Measurements from ENCODE around the gene CELSR1.

Gene CELSR1

DNA sequence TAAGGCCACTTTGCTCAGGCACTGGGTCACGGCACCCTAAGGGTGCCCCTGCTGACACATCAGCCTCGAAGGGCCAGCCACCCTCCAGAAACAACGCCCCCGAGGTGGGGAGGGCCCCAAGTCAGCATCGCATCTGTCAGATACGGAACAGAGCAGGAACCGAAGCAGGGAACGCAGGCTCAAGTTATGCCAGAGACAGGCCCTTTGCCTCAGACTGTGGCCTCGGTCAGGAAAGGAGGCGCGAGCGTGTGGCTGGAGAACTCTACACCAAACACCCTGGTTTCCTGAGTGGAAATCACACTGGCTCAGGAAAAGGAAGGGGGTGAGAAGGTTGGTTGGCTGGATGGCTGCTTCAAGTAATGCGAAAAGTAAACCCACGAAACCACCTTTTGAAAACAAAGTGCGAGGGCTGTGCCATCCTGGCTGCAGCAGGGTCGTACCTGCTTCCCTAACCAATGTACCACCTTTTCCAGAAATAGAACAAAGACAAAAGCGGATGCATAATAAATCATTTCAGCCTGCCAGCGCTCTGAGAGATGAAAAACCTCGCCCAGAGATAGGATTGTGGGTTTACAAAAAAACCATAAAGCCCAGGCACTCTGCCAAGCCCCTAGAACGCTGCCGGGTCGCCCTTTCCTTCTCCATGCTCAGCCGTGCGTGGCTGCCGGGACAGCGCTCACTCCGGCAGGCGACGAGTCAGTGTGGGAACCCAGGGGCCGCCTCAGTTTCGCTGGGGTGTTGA lies 163.3 kb downstream of the CELSR1 start:
- no peak for DNase-seq

DNA sequence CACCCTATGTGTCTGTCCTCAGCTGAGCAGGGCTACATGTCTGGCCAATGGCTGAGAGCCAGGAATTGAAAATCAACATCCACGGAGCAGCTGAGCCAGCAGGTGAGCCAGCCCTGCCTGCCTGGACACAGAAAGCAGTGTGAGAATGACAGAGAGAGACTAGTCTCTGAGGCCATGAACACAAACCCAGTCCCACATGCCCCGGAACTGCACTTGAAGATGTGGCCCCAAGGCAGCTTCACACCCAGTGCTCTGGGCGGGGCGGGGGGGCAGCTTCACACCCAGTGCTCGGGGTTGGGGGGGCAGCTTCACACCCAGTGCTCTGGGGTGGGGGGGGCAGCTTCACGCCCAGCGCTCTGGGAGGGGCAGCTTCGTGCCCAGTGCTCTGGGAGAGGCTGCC lies 164.3 kb downstream of the CELSR1 start:
- no peak for DNase-seq

DNA sequence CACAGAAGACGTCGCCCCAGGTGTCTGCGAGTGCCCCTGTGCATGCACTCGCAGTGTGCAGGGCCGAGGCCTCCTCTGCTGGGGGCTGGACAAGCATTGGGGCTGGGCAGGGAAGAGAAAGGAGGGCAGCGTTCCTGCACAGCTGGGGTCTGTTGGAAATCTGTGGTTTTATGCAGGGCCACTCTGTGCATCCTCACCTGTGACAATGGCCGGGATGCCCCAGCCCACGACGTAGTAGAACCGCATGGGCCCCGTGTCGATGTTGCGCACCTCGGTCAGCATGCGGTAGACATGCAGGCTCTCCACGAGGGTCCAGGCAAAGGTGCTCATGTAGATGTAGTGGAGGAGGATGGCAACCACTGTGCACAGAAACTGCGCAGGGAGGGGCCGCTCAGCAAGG lies 164.7 kb downstream of the CELSR1 start:
- no peak for DNase-seq

DNA sequence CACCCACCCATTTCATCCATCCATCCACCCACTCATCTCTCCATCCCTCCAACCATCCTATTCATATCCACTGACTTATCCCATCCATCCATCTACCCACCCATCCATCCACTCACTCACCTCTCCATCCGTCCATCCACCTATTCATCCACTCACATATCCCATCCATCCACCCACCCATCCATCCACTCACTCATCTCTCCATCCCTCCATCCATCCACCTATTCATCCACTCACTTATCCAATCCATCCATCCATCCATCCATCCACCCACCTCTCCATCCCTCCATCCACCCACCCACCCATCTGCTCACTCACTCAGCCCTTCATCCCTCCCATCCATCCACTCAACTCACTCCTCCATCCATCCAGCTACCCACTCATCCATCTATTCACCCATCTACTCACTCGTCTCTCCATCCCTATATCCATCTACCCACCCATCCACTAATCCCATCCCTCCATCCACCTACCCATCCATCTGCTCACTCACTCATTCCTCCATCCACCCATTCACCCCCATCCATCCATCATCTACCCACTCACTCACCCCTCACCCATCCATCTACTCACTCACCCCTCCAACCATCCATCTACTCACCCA lies 165.7 kb downstream of the CELSR1 start:
- DNase-seq, result no peak

DNA sequence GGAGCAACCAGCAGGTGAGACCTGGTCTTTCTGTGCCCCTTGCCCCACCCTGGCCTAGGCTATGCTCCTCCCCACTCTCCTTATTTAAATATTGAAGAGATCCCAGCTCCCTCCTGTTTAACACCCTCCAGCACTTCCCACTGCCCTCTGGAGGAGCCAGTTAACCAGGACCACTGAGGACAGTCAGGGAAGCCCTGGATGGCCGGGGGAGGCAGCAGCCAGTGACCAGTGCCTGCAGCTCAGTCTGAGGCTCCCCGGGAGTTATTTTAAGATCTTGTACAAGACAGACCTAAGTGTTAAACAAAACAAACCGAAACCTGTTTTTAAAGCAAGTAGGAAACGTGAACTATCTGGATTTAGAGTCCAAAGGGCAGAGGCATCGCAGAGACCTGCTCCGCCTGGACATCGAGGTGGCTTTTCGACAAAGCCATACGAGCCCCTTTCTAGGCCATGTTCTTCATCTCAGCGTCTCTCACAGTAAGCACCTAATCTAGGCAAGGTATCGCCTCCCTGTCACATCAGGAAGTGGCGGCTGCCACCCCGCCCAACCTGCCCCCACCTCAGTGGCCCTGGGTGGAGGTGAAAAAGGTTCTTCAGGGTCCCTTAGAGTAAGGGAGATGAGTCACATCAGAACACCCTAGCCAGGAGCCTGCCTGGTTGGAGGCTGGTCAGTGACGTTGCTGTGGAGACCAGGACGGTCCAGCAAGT lies 166.7 kb downstream of the CELSR1 start:
- DNase-seq, result no peak

DNA sequence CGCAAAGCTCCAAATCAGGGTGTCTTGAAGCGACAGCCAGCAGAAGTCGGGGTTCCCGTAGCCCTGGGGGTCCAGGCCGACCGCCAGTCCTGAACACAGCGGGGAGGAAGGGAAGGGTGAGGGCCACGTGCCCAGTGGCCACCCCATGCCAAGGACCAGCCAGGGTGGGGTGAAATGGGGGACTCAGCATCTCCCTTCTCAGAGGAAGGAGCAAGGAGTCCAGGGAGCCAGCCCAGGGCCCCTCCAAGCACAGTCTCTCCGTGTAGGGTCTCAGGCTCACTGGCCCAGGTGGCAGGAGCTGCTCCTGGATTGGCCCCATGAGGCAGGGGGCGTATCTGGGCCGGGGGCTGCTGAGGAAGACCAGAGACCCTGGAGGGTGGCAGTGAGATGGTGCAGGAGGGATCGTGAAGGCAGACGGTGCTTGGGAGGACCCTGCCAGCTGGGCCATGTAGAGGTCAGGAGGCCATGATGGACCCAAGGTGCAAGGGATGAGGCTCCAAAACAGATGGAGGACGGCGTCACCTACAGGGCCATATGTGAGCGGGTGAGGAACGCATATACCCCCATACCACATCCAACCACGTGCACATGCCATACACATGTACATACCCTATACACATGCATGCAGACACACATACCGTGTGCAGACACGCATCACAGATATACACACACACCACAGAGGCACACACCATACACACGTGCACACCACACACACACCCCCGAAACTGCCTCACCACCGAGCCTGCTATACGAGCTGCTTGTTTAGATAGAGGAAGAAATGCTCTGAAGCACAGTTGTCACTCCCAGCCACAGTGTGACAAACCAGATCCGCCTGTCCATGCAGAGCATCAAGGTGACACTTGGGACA lies 167.5 kb downstream of the CELSR1 start:
- no peak for DNase-seq

DNA sequence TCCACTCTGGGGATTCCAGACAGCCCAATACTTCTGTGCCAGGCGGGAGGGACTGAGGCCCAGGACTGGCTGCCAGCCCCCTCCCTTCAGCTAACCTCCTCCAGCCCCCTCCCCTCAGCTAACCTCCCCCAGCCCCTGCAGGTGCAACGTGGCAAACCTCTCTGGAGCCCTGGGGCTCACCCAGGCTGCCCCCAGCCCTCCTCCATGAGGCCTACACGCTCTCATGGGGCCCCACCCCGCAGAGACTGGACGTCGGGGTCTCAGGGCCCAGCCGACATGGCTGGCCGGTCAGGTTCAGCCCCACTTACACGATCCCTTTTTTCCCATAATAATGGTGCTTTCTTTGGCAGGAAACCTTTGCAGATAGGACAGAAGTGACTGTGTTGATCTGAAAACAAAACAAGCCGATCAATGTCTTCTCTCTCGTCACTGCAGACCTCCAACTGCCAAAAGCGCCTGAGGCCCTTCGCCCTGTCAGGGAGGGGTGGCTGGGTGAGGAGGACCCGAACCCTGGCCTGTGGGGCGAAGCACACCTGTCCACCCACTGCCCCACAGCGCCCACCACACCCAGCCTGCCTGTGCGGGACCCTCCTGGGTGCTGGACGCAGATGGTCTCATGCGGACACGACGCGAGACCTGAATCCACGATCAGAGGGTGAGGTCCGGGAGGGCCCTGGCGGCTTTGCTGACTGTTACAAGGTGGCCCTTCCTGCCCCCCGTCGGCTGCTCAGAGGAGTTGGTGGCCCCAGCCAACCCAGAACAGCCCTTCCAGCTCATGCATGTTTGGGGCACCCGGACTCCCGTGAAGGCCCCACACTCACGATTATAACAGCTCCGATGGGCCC lies 168.3 kb downstream of the CELSR1 start:
- no peak for DNase-seq

DNA sequence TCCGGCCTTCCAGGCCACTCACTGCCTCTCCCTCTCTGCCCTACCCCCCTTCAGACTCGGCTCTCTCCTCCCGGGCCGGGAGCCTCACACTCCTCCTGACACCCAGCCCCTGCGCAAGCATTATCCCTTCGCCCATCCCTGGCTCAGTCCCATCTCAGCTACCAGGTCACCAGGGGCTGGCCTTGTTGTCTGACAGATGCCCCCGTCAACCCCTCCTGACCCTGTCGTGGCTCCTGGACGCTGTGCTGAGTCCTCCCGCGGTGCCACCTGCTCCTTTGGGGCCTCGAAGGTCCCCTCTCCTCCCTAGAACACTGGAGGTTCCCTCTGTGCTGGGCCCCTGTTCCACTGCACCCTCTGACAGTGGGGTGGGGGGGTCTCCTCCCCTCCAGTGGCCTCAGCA lies 169.0 kb downstream of the CELSR1 start:
- no peak for DNase-seq

DNA sequence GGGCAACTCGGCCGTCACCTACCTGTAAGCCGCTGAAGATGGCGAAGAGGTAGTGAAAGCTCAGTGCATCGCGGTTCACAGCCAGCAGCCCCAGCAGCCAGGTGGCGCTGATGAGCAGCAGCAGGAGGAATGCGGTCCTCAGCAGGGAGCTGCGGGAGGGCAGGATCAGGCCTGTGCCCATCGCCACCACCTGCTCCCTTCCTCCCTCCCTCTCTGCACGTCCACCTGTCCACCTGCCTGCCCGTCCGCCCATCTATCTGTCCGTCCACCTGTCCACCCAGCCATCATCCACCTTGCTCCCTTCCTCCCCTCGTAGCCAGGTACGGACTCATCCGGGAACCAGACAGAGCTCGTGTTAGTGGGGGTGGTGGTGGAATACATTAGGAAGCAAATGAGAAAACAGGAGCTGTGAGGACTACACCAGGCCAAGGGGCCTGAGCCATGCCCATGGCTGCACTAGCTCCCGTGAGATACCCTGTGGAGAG lies 169.7 kb downstream of the CELSR1 start:
- no peak for DNase-seq

DNA sequence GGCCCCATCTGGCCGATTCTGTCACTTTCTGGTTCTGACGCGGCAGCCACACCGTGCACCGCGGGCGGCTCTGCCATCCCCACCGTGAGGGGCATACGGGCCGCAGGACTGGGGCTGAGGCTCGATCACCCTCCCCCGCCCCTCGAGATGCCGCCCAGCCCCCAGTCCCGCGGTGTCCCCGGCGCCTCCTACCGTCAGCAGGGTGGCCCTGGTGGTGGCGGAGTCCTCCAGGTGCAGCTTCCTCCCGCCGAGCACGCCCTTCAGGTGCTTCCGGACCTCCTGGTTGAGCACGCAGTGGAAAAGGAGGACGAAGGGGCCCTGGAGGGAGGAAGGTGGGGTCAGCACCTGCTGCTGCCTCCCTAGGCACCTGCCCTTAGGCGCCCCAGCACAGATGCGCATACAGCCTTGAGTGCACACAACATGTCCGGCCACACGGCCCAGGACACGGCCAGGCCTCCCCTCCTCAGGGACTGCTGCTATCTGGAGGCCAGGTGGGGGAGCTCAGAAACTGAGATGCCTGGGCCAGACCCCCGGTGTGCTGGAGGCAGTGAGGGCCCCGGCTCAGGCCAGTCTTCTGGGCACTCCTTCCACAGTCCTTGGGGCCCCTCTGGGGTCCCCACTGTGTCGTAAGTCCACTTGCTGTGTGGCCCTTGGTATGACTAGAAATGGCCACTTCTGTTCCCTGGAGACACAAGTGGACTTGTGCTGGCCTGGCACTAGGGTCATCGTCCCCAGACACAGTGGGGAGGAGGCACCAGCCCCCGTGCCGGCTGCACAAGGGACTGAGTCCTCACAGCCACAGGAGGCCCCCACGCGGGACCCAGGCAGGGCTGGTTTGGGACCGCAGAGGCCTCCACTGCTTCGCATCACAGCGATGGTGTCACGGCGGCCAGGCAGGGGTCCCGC lies 170.4 kb downstream of the CELSR1 start:
- DNase-seq, result no peak

DNA sequence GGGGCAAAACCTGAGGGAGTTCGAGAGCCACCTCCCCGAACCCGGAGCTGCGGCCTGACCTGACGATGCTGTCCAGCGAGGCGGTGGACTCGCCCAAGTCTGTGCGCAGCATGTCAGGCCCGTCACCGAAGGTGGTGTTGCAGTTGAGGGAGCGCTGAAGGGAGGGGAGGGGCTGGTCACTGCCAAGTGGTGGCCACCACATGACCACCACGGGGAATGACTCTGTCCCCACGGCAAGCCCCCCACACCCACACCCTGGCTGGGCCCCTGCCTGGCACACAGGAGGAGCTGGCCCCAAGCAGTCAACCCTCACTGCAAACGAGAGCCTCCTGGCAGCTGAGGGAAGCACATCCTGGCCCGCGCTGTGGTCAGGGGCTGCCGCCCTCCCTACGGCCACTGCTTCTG lies 171.1 kb downstream of the CELSR1 start:
- DNase-seq, result no peak

DNA sequence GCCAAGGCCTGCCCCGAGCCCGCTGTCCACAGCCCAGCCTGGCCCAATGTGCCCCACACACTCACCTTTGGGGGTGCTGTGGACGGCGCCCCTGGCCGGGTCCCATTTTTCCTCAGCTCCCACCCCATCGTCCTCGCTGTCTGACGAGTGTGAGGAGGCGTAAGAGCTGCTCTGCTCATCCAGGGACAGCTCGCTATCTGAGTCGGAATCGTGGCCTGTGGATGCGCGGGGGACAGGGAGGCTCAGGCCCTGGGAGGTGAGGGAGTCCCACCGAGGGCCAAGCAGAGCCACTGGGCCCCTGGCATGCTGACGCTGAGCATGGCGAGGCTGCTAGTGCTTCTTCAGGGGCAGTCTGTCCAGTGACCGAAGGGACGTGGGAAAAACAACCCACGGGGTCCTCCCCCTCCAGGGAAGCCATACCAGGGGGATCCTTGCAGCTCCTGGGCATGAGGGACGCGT lies 172.2 kb downstream of the CELSR1 start:
- no peak for DNase-seq

DNA sequence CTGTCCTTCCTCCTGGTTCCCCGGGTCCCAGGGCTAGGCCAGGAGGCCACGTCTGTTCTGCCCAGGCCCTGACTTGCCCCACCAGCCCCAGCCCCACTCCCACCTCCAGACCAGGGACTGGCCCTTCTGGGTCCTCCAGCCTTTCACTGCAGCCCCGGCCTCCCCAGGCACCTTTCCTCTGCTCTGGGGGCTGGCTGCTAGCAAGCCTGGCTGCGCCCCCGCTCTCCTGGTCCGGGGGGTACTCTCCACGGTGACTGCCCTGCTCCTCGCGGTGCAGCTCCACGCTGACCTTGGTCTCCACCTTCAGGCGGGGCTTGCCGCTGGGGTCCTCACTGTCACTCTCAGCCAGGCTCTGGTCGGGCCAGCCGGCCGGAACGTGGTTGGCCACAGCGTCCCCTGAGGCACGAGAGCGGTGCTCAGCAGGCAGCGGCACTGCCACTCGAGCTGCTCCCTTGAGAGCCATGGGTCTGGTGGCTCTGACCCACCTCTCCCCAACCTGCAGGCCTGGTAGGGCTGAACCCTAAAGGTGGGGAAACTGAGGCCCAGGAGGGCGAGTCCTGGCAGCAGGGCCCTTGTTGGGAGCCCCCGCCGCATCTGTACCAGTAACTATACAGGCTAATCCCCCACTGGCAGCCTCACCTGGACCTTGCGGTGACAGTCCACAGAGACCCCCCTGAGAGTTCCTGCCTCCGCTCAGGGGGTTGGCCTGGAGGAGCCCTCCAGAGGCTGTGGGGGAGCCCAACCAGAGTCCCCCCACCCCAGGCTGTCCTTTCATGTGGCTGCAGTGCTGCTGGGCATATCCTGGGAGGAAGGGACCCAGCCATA lies 172.9 kb downstream of the CELSR1 start:
- DNase-seq, result no peak

DNA sequence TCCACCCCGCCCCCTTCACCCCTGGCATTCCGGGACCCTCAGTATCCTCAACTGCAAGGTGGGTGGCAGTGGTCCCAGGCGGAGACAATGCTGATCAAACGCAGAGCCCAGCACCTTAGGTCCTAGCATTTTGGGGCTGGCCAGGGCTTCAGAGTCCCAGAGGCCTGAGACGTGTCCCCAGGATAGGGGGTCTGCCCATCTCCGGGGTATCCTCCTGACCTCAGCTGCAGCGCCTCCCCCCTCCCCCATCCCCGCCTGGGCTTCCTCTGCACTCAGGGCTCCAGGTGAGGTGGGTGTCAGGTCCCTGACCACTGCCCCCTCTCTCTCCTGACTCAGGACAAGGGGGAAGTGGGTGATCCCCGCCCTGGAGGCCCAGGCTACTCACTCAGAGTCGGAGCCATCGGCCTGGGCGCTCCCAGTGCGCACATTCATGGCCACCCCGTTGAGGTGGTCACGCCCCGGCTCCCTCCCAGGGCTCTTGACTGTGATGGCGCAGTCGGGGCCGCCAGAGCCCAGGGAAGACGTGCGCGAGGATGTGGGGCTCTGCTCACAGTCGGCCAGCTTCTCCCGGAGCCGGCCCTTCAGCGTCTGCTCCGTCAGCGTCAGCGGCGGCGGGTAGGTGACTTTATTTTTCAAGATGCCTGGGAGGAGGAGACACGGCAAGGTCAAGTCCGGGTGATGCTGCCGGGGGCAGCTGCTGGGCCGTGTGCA lies 173.7 kb downstream of the CELSR1 start:
- DNase-seq, result no peak

DNA sequence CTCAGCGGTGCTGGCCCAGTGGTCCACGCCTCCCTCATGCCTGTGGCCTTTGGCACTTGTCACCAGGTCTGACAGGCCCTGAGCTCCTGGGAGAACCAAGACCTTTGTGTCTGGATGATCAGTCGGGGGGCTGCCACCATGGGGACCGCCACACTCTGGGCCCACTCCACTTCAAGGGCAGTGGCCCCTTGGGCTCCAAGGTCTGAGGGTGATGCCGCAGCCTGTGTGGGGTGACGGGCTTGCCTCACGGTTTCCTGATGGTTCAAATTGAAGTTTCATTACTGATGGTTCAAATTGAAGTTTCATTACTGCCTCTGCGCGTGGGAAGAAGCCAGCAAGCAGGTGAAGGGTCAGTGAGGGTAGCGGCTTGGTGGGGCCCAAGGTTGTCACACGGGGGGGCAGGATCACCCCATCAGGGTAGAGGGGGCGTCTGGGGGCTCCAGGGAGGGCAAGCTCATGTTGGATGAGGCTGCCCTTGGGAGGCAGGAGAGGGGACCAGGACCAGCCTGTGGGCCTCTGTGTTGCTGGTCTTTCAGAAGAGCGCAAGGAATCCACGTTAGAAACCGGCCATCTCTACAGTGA lies 174.4 kb downstream of the CELSR1 start:
- no peak for DNase-seq

DNA sequence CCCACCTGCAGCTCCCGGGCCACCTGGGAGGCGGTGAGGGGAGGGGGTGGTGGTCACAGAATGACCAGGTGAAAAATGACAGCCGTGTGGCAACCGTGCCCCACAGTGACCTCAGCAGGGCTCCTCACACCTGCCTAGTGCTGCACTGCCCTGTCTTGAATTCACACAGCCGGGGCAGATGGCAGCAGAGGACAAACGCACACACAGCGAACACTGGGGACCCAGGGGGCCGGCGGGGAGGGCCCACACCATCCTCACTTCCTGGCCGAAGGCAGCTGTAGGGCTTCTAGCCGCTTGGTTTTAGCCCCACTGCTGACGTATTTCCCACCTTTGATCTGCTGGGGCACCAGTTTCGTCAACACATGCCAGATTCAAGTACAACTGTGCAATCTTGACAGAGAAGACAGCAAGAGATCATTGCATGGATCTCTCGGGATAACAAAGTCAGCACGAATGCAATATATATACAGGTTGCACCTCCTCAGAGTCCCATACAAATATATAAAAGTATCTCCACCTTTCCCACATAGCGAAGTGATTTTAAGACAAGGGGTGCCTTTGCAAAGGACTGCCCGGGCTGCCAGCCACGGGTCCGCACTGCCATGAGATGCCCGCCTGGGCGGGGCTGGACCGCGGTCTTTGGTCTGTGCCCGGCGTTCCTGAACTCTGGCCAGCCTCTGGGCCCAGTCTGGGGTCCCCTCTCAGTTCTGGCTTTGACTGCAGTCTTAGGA lies 175.1 kb downstream of the CELSR1 start:
- DNase-seq, result no peak

DNA sequence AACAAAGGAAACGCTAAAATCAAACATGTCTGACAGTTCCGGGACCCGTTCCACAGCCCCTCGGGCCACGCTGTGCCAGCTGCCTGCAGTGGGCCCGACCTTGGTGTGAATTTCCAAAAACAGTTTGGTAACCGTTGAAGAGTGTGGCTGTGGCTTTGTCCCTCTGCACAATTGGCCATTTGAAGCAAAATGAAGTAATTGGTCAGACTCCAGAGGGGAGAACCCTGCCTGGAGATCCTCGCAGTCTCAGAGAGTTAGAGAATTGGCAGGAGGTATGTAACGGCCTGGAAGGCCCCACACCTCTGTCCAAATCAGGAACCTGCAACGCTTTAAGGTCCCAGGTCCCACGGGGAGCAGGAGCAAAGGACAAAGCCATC lies 175.6 kb downstream of the CELSR1 start:
- DNase-seq, result no peak

DNA sequence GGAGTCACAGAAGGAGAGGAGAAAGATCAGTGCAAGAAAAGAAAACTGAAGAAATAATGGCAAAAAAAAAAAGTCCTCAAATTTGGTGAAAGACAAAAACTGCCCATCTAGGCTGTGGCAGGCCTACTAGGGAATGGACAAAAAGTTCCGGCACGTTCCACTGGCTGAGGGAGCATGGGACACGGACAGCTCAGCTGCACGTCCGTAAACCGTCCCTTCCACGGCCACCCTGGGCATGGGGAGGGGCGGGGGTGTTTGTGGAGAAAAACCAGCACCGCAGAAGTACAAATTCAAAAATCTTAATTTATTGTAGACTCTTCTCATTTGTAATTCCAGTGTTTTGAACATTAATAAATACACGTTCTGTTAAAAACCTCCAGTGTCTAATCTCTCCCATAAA lies 176.5 kb downstream of the CELSR1 start:
- no peak for DNase-seq
